AG10803 (cell line): ENCODE data around the gene POLR2M.

Experiments used
- DNase-seq: peaks from one replicate; pipeline ENCODE4 v3.0.0; 2010; ENCODE audit warnings: low read depth
- H3K4me3 ChIP-seq: 2 replicates; pipeline ENCODE4 v1.5.1; 2011; ENCODE audit warnings: mild to moderate bottlenecking, low read length, control low read depth
- TF ChIP-seq, protein P1 (sequence below): conservative IDR thresholded peaks from 2 replicates; pipeline ENCODE4 v1.5.1; 2011; ENCODE audit warnings: mild to moderate bottlenecking, low read length, control low read depth, inconsistent platforms

Gene POLR2M

DNA sequence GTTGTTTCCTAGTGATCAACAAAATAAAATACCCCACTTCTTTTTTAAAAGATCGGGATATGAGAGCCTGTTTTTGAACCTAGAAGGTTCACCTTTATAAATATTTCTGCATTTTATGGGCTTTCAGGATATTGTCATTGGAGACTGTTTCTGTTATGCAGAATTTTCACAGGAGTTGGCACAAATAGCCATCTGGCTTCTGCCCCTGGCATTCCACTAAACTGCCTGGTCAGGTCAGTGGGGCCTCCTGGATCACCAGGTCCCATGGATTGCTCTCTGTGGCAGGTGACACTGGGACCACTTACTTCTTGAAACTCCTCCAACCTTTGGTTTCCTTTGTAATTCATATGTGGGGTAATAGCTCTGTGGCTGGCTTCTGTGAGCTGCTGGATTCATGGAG, 25.5 kb upstream of the POLR2M start:
- DNase-seq, result no peak
- H3K4me3 ChIP-seq, result no peak overlapping the region
- TF ChIP-seq, protein P1, sequence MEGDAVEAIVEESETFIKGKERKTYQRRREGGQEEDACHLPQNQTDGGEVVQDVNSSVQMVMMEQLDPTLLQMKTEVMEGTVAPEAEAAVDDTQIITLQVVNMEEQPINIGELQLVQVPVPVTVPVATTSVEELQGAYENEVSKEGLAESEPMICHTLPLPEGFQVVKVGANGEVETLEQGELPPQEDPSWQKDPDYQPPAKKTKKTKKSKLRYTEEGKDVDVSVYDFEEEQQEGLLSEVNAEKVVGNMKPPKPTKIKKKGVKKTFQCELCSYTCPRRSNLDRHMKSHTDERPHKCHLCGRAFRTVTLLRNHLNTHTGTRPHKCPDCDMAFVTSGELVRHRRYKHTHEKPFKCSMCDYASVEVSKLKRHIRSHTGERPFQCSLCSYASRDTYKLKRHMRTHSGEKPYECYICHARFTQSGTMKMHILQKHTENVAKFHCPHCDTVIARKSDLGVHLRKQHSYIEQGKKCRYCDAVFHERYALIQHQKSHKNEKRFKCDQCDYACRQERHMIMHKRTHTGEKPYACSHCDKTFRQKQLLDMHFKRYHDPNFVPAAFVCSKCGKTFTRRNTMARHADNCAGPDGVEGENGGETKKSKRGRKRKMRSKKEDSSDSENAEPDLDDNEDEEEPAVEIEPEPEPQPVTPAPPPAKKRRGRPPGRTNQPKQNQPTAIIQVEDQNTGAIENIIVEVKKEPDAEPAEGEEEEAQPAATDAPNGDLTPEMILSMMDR, result no peak

DNA sequence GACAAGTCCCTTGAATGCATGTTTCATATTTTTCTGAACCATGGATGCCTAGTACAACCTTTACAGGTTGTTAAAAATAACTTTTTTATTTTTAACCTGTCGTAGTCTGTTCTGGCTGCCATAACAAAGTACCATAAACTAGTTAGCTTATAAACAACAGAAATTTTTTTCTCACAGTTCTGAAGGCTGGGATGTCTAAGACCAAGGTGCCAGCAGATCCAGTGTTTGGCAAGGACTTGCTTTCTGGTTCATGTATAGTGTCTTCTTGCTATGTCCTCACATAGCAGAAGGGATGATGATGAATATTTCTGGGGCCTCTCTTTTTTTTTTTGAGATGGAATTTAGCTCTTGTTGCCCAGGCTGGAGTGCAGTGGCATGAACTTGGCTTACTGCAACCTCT, 23.0 kb upstream of the POLR2M start:
- TF ChIP-seq, protein P1, result no peak
- DNase-seq, result no peak
- H3K4me3 ChIP-seq, result no peak overlapping the region

DNA sequence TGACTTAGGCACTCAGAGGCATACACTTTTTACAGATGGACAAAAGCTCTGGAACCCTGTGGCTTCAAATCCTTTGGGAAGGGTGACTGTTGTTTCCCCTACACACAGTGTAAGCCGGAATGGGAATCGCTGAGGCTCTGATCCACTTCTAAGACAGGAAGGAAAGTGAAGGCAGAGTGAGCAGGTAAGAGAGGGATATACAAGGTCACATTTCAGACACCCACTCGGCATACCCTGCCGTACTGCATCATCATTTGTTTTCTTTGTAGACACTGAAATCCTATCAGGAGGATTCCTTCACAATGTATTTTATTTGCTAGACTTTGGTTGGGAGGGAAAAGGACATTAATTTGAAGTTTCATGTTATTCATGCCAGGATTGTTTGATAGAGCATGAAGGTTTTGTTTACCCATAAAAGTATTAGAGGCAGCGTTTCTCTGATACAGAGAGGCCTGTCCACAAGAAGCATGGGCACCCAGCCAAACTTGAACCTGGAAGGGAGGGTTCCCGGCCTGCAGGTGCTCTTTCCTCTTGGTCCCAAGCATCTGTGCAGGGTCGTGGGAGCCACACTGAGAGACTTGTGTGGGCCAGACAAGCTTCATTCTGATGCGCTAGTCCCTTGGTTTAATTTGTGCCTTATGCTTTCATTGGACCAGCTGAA, 21.9 kb upstream of the POLR2M start:
- no peak overlapping the region for H3K4me3 ChIP-seq
- TF ChIP-seq, protein P1, result no peak
- no peak for DNase-seq

DNA sequence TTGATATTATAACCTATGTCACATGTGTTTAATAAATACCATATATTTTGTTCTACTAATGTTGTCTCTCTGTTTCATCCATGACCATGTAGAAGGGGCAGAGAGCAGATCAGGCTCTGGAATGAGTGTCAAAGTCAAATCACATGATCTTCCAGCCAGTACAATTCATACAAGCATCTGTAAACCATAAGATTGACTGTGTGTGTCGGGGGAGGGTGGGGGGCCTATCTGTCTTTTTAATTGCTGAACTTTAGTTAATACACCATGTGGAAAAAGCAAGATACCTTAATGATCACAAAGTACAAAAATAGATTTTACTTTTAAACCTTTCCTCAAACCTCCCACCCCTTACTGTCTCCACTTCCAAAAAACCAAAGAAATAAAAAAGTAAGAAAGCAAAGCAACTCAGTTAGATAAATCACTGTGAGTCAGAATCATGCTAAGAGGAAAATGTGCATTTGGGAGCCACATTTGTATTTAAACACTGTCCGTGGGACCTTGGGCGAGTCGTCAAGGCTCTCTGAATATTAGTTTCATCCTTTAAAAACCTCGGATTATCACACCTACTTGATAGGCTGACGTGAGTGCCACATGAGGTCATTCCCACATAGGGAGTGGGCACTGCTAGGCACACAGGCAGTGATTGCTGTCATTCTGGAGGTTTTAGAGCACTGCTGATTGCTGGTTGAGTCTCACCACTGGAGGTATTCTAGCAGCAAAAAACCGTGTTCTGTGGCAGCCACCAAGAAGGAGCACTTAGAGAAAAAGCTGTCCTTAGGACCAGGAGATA, 21.0 kb upstream of the POLR2M start:
- H3K4me3 ChIP-seq, result no peak overlapping the region
- TF ChIP-seq, protein P1, result no peak
- peak; percentile 6 for DNase-seq

DNA sequence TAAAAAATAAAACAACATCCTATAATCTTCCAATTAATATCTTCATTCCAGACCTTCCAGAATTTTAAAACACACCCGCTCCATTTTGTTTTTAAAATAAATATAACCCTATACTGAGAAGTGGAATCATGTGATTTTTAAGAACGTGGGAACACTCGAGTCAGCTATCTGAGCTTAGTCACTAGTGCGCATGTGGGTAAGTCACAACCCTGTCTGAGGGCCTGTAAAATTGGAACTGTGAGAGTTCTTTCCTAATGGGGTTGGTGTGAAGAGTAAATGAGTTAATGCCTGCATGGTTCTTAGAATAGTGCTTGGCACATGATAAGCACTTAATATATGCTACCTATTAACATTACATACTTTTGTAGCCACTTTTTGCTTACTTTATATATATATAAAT, 19.9 kb upstream of the POLR2M start:
- peak; percentile 7 for DNase-seq
- TF ChIP-seq, protein P1, result no peak
- no peak overlapping the region for H3K4me3 ChIP-seq

DNA sequence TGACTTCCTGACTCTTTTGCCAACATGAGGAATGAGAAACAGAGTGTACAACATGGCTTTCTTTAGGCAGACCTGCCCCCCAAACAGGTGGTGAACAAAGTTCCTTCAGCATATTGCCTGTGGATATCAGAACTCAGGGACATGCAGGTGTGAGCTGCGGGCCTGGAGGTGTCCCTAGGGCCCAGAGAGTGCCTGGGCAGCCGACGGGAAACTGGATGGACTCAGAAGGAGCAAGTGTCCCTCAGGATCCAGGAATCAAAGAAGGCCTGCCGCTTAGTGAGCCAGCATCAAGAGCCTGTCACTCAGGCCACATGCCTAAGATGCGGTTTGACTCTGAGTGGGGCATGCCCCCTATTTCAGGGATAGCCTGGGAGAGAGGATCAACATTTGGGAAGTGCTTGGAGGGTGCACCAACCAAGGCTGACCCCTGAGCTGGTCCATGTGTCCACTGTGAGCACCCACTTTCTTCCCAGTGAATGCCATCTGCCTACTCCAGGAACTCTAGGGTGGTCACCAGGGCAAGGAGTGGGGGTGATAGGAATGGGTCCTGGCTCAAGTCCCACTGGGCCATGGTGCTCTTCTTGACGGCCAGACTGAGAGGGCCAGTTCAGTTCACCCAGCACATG, 16.1 kb upstream of the POLR2M start:
- TF ChIP-seq, protein P1, result no peak
- no peak overlapping the region for H3K4me3 ChIP-seq
- DNase-seq, result no peak
